GM12873 (cell line): Measurements from ENCODE around the gene TASOR2.

Source experiments
- CTCF ChIP-seq: IDR thresholded peaks from 2 replicates; pipeline ENCODE4 v1.5.1; 2012; ENCODE audit warnings: low read depth, mild to moderate bottlenecking, moderate library complexity, low read length, control low read depth; ENCODE audit not compliant: insufficient read depth; ENCODE audit errors: missing control alignments

TASOR2 gene

GRCh38 chr10:5688587-5688986, 3.9 kb downstream of the TASOR2 start:
- TF ChIP-seq CTCF: no peak

GRCh38 chr10:5691786-5692185, 7.1 kb downstream of the TASOR2 start:
- TF ChIP-seq CTCF: no peak

GRCh38 chr10:5692461-5693358, 8.1 kb downstream of the TASOR2 start:
- TF ChIP-seq CTCF: no peak

- TF ChIP-seq CTCF: no peak
These were observed 9.9 kb downstream of the TASOR2 start for GRCh38 chr10:5694573-5694972.

- TF ChIP-seq CTCF: no peak
These were observed 12.7 kb downstream of the TASOR2 start for GRCh38 chr10:5697342-5697741.

GRCh38 chr10:5698062-5698461, 13.4 kb downstream of the TASOR2 start:
- no peak for TF ChIP-seq CTCF

- TF ChIP-seq CTCF: no peak
These were observed 23.7 kb downstream of the TASOR2 start for GRCh38 chr10:5708356-5708755.
